ENCODE data around the gene BTNL2. TPM values are rescaled to one million over a fixed set of nuclear protein-coding genes. Genes with fewer than 3 reads are reported as not detected.

BTNL2 gene
- total RNA-seq, 2 donors from 2014 or later = not detected

- Histone ChIP-seq H3K27me3 (no peaks in the 10 kb centered on the region), H3K4me3 (no peak overlapping the region), H3K4me1 (no peaks in the 10 kb centered on the region), H3K9me3 (no peaks in the 10 kb centered on the region), H3K36me3 (no peaks in the 10 kb centered on the region), H3K9ac (ENCODE audit: low read depth in 2 of 2, low read length in 2 of 2) (no peak overlapping the region), H3K27ac (no peak overlapping the region)
- no peak for DNase-seq
- no peak for TF ChIP-seq CTCF (IDR thresholded peaks at IDR 0.05)
- intact Hi-C loops (cut with DNase I) = no loop called here
Measured at GRCh38 chr6:32427218-32427617, 20.2 kb upstream of the BTNL2 start.

GRCh38 chr6:32426338-32426737, 19.4 kb upstream of the BTNL2 start:
- Histone ChIP-seq H3K9ac (ENCODE audit: low read depth in 2 of 2, low read length in 2 of 2) (no peak overlapping the region), H3K27me3 (no peaks in the 10 kb centered on the region), H3K9me3 (no peaks in the 10 kb centered on the region), H3K36me3 (no peaks in the 10 kb centered on the region), H3K4me3 (no peak overlapping the region), H3K4me1 (no peaks in the 10 kb centered on the region), H3K27ac (no peak overlapping the region)
- no peak for TF ChIP-seq CTCF (IDR thresholded peaks at IDR 0.05)
- intact Hi-C loops (cut with DNase I) = no loop called here
- DNase-seq = no peak

GRCh38 chr6:32424589-32425300, 17.8 kb upstream of the BTNL2 start:
- no peak overlapping the region for H3K4me3 ChIP-seq
- DNase-seq = no peak
- H3K27ac ChIP-seq = no peak overlapping the region
- no peaks in the 10 kb centered on the region for H3K27me3 ChIP-seq
- H3K9me3 ChIP-seq = no peaks in the 10 kb centered on the region
- H3K9ac ChIP-seq (ENCODE audit: low read depth in 2 of 2, low read length in 2 of 2) = no peak overlapping the region
- no peaks in the 10 kb centered on the region for H3K36me3 ChIP-seq
- intact Hi-C loops (cut with DNase I) = no loop called here
- TF ChIP-seq CTCF (IDR thresholded peaks at IDR 0.05) = no peak
- no peaks in the 10 kb centered on the region for H3K4me1 ChIP-seq

- Histone ChIP-seq H3K4me3 (no peak overlapping the region), H3K4me1 (peaks cover 5% of the 10 kb centered on the region), H3K9me3 (no peaks in the 10 kb centered on the region), H3K36me3 (no peaks in the 10 kb centered on the region), H3K27ac (no peak overlapping the region), H3K9ac (ENCODE audit: low read depth in 2 of 2, low read length in 2 of 2) (no peak overlapping the region), H3K27me3 (peaks cover 11% of the 10 kb centered on the region)
- DNase-seq = no peak
- intact Hi-C loops (cut with DNase I) = loop anchor here (5.0 to 10.0 kb wide), 2 partner anchors 286 to 449 kb away; no protein-coding TSS in a partner anchor
- no peak for TF ChIP-seq CTCF (IDR thresholded peaks at IDR 0.05)
Measured at GRCh38 chr6:32416036-32416435, 9.1 kb upstream of the BTNL2 start.

- H3K36me3 ChIP-seq = no peaks in the 10 kb centered on the region
- intact Hi-C loops (cut with DNase I) = loop anchor here (2.0 to 10.0 kb wide), 3 partner anchors 287 to 449 kb away; no protein-coding TSS in a partner anchor
- no peak overlapping the region for H3K27ac ChIP-seq
- no peak overlapping the region for H3K9ac ChIP-seq (ENCODE audit: low read depth in 2 of 2, low read length in 2 of 2)
- H3K4me3 ChIP-seq = no peak overlapping the region
- H3K4me1 ChIP-seq = peaks cover 5% of the 10 kb centered on the region
- TF ChIP-seq CTCF (IDR thresholded peaks at IDR 0.05) = peak; percentile 100
- peak; percentile 82 for DNase-seq
- H3K27me3 ChIP-seq = peaks cover 11% of the 10 kb centered on the region
- no peaks in the 10 kb centered on the region for H3K9me3 ChIP-seq
Measured at GRCh38 chr6:32415521-32416019, 8.6 kb upstream of the BTNL2 start.

All from colonic mucosa (tissue), 4 donors.